Small intestine (tissue), 16 donors: ENCODE measurements around the gene CORO1C. TPM values are rescaled to one million over a fixed set of nuclear protein-coding genes. Genes with fewer than 3 reads are reported as not detected.
A peak's percentile ranks its signal among the peaks of the same experiment; 100 is the strongest.

Experiments
- DNase-seq, 2 donors: peaks; one replicate each; pipeline versions ENCODE4 v3.0.0 to v3.0.0-alpha.2; 2013
- FAIRE-seq: peaks from 2 replicates; lab custom pipeline; 2012; peaks lifted over from hg19 to GRCh38; lab: Jason Lieb, UNC
- H3K27ac ChIP-seq, 3 donors: one replicate each; pipeline ENCODE4 v1.5.1; 2013; ENCODE audit warnings: low read length in 2 of 3, mild to moderate bottlenecking in 2 of 3, control low read depth in 1 of 3, inconsistent platforms in 1 of 3, low read depth in 1 of 3, moderate library complexity in 1 of 3
- H3K27me3 ChIP-seq, 3 donors: one replicate each; pipeline ENCODE4 v1.6.1; 2013; ENCODE audit warnings: low read length in 3 of 3, inconsistent platforms in 1 of 3; ENCODE audit not compliant: control insufficient read depth in 3 of 3, insufficient read depth in 3 of 3
- H3K36me3 ChIP-seq, 3 donors: one replicate each; pipeline ENCODE4 v1.6.1; 2013; ENCODE audit warnings: low read length in 3 of 3, inconsistent platforms in 1 of 3, low read depth in 1 of 3, mild to moderate bottlenecking in 1 of 3, moderate library complexity in 1 of 3; ENCODE audit not compliant: control insufficient read depth in 3 of 3, insufficient read depth in 2 of 3
- H3K4me1 ChIP-seq, 3 donors: one replicate each; pipeline ENCODE4 v1.6.1; 2013; ENCODE audit warnings: low read length in 2 of 3, inconsistent platforms in 1 of 3, low read depth in 1 of 3, mild to moderate bottlenecking in 1 of 3, moderate library complexity in 1 of 3; ENCODE audit not compliant: control insufficient read depth in 3 of 3, insufficient read depth in 2 of 3
- H3K4me3 ChIP-seq, 3 donors: one replicate each; pipeline ENCODE4 v1.5.1; 2013; ENCODE audit warnings: low read length in 3 of 3, control low read depth in 1 of 3, inconsistent platforms in 1 of 3, low read depth in 1 of 3, mild to moderate bottlenecking in 1 of 3, moderate library complexity in 1 of 3
- H3K9me3 ChIP-seq, 2 donors: one replicate each; pipeline ENCODE4 v1.6.1; 2013; ENCODE audit warnings: low read depth in 1 of 2, low read length in 1 of 2; ENCODE audit not compliant: control insufficient read depth in 2 of 2, insufficient read depth in 1 of 2
- WGBS, 3 donors: extraction: QIAGEN DNeasy Blood & Tissue Kit; methylation state at CpG; one replicate each; pipeline ENCODE4 v1.1.7; 2013; 5-methylcytosine and 5-hydroxymethylcytosine counted together
- long read RNA-seq, 10 donors: transcript quantifications; one replicate each; lab custom pipeline, GENCODE V29; 2026
- polyA plus RNA-seq, 4 donors: library from polyadenylated mRNA; stranded (reverse) in 3 of 4; unstranded in 1 of 4; fragments of 200-250 nt in 3 of 4; fragments of 120-200 nt in 1 of 4; gene quantifications; one replicate each; pipeline versions ENCODE4 v1.2.1 to v1.2.3, GENCODE V29; 2013
- donor health status: healthy with polysubstance abuse.
- donor health status: control.
- donor health status: control.
- donor health status: Bipolar disorder and iron deficiency.
- donor health status: healthy.

Gene CORO1C
- 10 to 100 TPM; 22.2 to 59.2 (median 33.0) TPM for polyA plus RNA-seq
- long read RNA-seq, donor 1, transcript CORO1C-201 (11 exons, 3,892 nt): major isoform, 12 of 68 reads
- long read RNA-seq, donor 1, partial matches to known transcripts: 56 of 68 reads
- long read RNA-seq, donor 1, other reads (novel, unspliced or antisense): 0 of 68 reads
- long read RNA-seq, donor 2, transcript CORO1C-201 (11 exons, 3,892 nt): major isoform, 11 of 12 reads
- long read RNA-seq, donor 2, partial matches to known transcripts: 0 of 12 reads
- long read RNA-seq, donor 2, other reads (novel, unspliced or antisense): 0 of 12 reads
- long read RNA-seq, donor 3, partial matches to known transcripts: 0 of 4 reads
- long read RNA-seq, donor 3, other reads (novel, unspliced or antisense): 0 of 4 reads
- long read RNA-seq, donor 4: 0 reads
- long read RNA-seq, donor 5, partial matches to known transcripts: 0 of 5 reads
- long read RNA-seq, donor 5, other reads (novel, unspliced or antisense): 0 of 5 reads
- long read RNA-seq, donor 6, transcript CORO1C-201 (11 exons, 3,892 nt): major isoform, 5 of 6 reads
- long read RNA-seq, donor 6, partial matches to known transcripts: 0 of 6 reads
- long read RNA-seq, donor 6, other reads (novel, unspliced or antisense): 0 of 6 reads
- long read RNA-seq, donor 7: 0 reads
- long read RNA-seq, donor 8: 0 reads
- long read RNA-seq, donor 9, partial matches to known transcripts: 0 of 2 reads
- long read RNA-seq, donor 9, other reads (novel, unspliced or antisense): 0 of 2 reads
- long read RNA-seq, donor 10, transcript CORO1C-201 (11 exons, 3,892 nt): major isoform, 15 of 17 reads
- long read RNA-seq, donor 10, partial matches to known transcripts: 0 of 17 reads
- long read RNA-seq, donor 10, other reads (novel, unspliced or antisense): 0 of 17 reads

- peak within 1 kb of the TSS; percentile 91 to 99 (median 98) for H3K27ac ChIP-seq
- H3K4me1 ChIP-seq: peaks cover 2 to 24% (median 3%) of the 10 kb centered on the region in 3 donors
- peak within 1 kb of the TSS; percentile 64 to 93 (median 85) for H3K4me3 ChIP-seq
- no peaks in the 10 kb centered on the region for H3K36me3 ChIP-seq
- H3K9me3 ChIP-seq: no peaks in the 10 kb centered on the region
- DNase-seq: peak; percentile 97 to 99
- WGBS, 3 donors: 0 to 1% (median 1%) methylated on average over 28 to 85 of the region's 85 CpGs
- no peak for FAIRE-seq
- no peaks in the 10 kb centered on the region for H3K27me3 ChIP-seq
Measured at GRCh38 chr12:108731105-108731865, at the start of gene CORO1C. Gene CORO1C, minus strand, starts transcription at chr12:108731518. Its CDS starts 30,200 bp downstream, at chr12:108701318.

- no peaks in the 10 kb centered on the region for H3K4me1 ChIP-seq
- peak overlapping the region in 1 of 3 donors; percentile 23 for H3K27ac ChIP-seq
- H3K36me3 ChIP-seq: peaks cover 0 to 13% (median 0%) of the 10 kb centered on the region in 3 donors
- no peak overlapping the region for H3K4me3 ChIP-seq
- FAIRE-seq: no peak
- H3K27me3 ChIP-seq: no peaks in the 10 kb centered on the region
- no peaks in the 10 kb centered on the region for H3K9me3 ChIP-seq
- 61 to 89% (median 81%) methylated on average over 9 of the region's 9 CpGs for WGBS, 3 donors
- no peak for DNase-seq
Measured at GRCh38 chr12:108779998-108780688, 48.8 kb upstream of the CORO1C start.

DNA sequence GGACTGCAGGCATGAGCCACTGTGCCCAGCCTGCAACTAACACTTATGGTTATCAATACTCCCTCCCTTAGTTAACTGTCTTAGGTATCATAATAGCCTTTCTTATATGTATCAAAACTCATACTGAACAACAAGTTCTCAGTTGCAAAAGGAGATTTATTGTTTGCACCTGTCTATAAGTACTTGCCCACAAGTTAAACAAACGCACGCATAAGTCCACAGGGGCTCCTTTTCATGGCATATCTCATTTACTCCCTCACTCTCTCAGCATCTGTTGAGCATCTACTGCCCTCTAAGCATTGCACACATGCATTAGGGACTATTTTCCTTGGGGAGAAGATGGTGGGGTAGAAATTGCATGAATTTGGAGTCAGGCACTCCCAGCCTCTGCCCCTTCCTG is 46.7 kb upstream of the CORO1C start:
- FAIRE-seq (no peak), DNase-seq (no peak)
- H3K4me3 ChIP-seq: no peak overlapping the region
- peaks cover 0 to 2% (median 0%) of the 10 kb centered on the region in 3 donors for H3K36me3 ChIP-seq
- H3K9me3 ChIP-seq: no peaks in the 10 kb centered on the region
- H3K4me1 ChIP-seq: peaks cover 0 to 12% (median 0%) of the 10 kb centered on the region in 3 donors
- no peaks in the 10 kb centered on the region for H3K27me3 ChIP-seq
- no peak overlapping the region for H3K27ac ChIP-seq
- WGBS, 3 donors: 25 to 69% (median 65%) methylated on average over 2 of the region's 2 CpGs

DNA sequence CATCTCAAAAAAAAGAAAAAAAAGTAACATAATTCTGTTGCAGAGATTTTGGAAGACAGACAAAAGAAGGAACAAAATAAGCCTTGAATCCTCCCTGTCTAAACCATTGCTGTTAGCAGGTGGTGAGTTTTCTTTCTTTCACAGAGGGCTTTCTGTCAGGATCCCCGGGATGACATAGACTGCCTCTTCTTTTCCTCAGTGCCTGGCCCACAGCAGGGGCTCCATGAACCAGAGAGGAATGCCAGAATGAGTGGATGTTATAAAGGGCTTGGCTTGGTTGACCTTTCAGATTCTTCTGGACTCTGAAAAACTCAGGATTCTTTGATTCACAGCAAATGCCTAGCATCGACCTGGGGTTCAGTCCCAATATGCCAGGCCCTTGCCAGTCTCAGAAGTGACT is 45.8 kb upstream of the CORO1C start:
- H3K27me3 ChIP-seq: no peaks in the 10 kb centered on the region
- no peak for FAIRE-seq
- H3K4me3 ChIP-seq: no peak overlapping the region
- H3K36me3 ChIP-seq: no peaks in the 10 kb centered on the region
- DNase-seq: no peak
- H3K9me3 ChIP-seq: no peaks in the 10 kb centered on the region
- no peak overlapping the region for H3K27ac ChIP-seq
- 67 to 71% (median 70%) methylated on average over 2 of the region's 2 CpGs for WGBS, 3 donors
- H3K4me1 ChIP-seq: peaks cover 0 to 12% (median 0%) of the 10 kb centered on the region in 3 donors

DNA sequence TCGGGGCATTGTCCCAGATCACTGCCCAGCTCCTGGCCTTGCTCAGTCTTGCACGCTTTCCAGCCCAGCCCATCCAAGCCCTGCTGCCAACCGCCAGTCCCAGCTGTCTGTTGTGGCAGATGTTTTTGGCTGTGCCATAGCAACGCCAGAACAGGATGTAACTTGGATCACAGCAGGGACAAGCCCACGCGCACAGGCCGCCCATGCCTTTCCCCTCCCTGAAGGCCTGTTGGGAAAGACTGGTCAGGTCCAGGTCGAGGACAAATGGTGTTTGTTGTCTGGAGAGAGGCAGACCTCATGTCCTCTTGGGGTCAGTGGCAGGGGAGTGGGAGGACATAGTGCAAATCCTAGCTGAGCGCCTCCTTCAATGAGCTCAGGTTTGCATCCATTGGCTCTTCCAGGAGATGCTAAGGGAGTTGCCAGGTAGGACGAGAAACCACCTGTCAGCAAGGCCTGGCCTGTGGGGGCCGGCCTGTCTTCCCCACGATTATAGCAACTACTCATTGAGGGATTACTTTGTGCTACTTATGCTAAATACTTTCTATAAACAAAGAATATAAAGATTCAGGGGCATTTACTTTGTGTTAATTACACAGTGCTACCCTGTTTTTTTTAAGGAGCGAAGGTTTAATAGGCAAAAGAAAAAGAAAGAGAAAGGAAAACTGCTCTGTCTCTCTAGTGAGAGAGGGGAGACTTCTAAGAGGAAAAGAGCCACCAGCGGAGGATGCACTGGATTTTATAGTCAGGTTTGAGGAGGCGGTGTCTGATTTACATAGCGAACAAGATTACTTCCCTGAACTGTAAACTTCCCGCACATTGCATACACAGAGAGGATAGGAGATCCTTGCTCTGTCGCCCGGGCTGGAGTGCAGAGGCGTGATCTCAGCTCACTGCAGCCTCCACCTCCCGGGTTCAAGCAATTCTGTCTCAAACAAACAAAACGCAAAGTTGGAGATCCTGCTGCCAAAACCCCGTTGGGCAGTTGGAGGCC is 42.8 kb upstream of the CORO1C start:
- WGBS, 3 donors: 13 to 33% (median 27%) methylated on average over 23 of the region's 23 CpGs
- Histone ChIP-seq H3K27me3 (peaks cover 0 to 2% (median 0%) of the 10 kb centered on the region in 3 donors), H3K36me3 (no peaks in the 10 kb centered on the region), H3K9me3 (no peaks in the 10 kb centered on the region), H3K4me1 (peaks cover 0 to 12% (median 0%) of the 10 kb centered on the region in 3 donors), H3K27ac (peak overlapping the region in 2 of 3 donors; percentile 56 to 57), H3K4me3 (no peak overlapping the region)
- DNase-seq (peak; percentile 66 to 84), FAIRE-seq (no peak)

- no peak overlapping the region for H3K4me3 ChIP-seq
- no peak for FAIRE-seq
Measured at GRCh38 chr12:108772891-108773797, 41.8 kb upstream of the CORO1C start.

More at GRCh38 chr12:108772891-108773797, 41.8 kb upstream of the CORO1C start:
- Histone ChIP-seq H3K36me3 (no peaks in the 10 kb centered on the region), H3K9me3 (no peaks in the 10 kb centered on the region), H3K4me1 (peaks cover 0 to 19% (median 0%) of the 10 kb centered on the region in 3 donors), H3K27me3 (peaks cover 0 to 2% (median 0%) of the 10 kb centered on the region in 3 donors), H3K27ac (peak overlapping the region in 2 of 3 donors; percentile 56 to 57)
- no peak for DNase-seq
- WGBS, 3 donors: 77 to 88% (median 85%) methylated on average over 25 of the region's 25 CpGs
